NB4 (cell line): ENCODE results near the gene LPCAT1.

ENCODE experiments used
- DNase-seq: peaks from one replicate; pipeline ENCODE4 v3.0.0; 2010; ENCODE audit warnings: low read depth
- H3K4me3 ChIP-seq: one replicate; pipeline ENCODE4 v1.5.1; 2011; ENCODE audit warnings: mild to moderate bottlenecking, low read depth, low read length, moderate library complexity
- CTCF ChIP-seq: IDR thresholded peaks from one replicate; pipeline ENCODE4 v1.5.1; 2012; ENCODE audit warnings: low read depth, low read length
- MAX ChIP-seq: IDR thresholded peaks from 2 replicates; pipeline ENCODE4 v1.6.1; 2011; ENCODE audit warnings: low read depth, low read length
- MYC ChIP-seq: IDR thresholded peaks from 2 replicates; pipeline ENCODE4 v1.6.1; 2011; ENCODE audit warnings: low read depth, low read length
- POLR2A ChIP-seq: IDR thresholded peaks from 2 replicates; pipeline ENCODE4 v1.6.1; 2011; ENCODE audit warnings: mild to moderate bottlenecking; ENCODE audit not compliant: insufficient read length; ENCODE audit errors: extremely low read depth

The LPCAT1 gene

GRCh38 chr5:1481266-1481958 is 42.3 kb downstream of the LPCAT1 start:
- DNase-seq, result no peak
- TF ChIP-seq MYC, result no peak
- TF ChIP-seq CTCF, result no peak
- no peak for TF ChIP-seq POLR2A
- TF ChIP-seq MAX, result no peak
- H3K4me3 ChIP-seq, result no peak overlapping the region

GRCh38 chr5:1480806-1481205 is 43.0 kb downstream of the LPCAT1 start:
- TF ChIP-seq MAX, result no peak; the same call in 1 of the 2 replicates
- H3K4me3 ChIP-seq, result no peak overlapping the region
- DNase-seq, result no peak

GRCh38 chr5:1480217-1480616 is 43.5 kb downstream of the LPCAT1 start:
- DNase-seq, result peak; percentile 85
- TF ChIP-seq CTCF (no peak), MYC (no peak), POLR2A (no peak), MAX (no peak)
- no peak overlapping the region for H3K4me3 ChIP-seq

- no peak overlapping the region for H3K4me3 ChIP-seq
- TF ChIP-seq MYC (peak; percentile 55; the same call in 1 of the 2 replicates), MAX (0 out of 2 replicates have a peak, but pooled peaks have one; percentile 49), POLR2A (no peak), CTCF (peak; percentile 85)
- DNase-seq, result peak; percentile 87
Measured at GRCh38 chr5:1479581-1480188, 44.1 kb downstream of the LPCAT1 start.

GRCh38 chr5:1479066-1479465 is 44.7 kb downstream of the LPCAT1 start:
- H3K4me3 ChIP-seq, result no peak overlapping the region
- TF ChIP-seq MAX (no peak), MYC (no peak), CTCF (no peak), POLR2A (no peak)
- no peak for DNase-seq

GRCh38 chr5:1478271-1479035 is 45.3 kb downstream of the LPCAT1 start:
- TF ChIP-seq CTCF, result no peak
- no peak for TF ChIP-seq MYC
- no peak for TF ChIP-seq POLR2A
- no peak for TF ChIP-seq MAX
- H3K4me3 ChIP-seq, result no peak overlapping the region
- DNase-seq, result no peak
